RWPE1 (cell line): ENCODE results near the gene BICRAL.

Source experiments
- CTCF ChIA-PET: fragments of 350-600 bp; sonication (Branson Sonifier 250); formaldehyde crosslinking; extraction: SDS; loops from one replicate; lab custom pipeline; 2021; lab: Yijun Ruan, JAX
- POLR2A ChIA-PET: fragments of 400-600 bp; formaldehyde crosslinking; extraction: SDS; loops from one replicate; lab custom pipeline; 2020; ENCODE audit warnings: antibody characterized with exemption; ENCODE audit not compliant: low non-redundant PET; lab: Yijun Ruan, JAX
- DNase-seq: peaks from one replicate; pipeline ENCODE4 v3.0.0; 2012; ENCODE audit warnings: low spot score
- H3K27ac ChIP-seq: fragments of 450-650 bp; 2 replicates; pipeline ENCODE4 v1.5.1; 2017
- CTCF ChIP-seq: fragments of 450-650 bp; conservative IDR thresholded peaks from 2 replicates; pipeline ENCODE4 v1.5.1; 2017; ENCODE audit warnings: low read depth, mild to moderate bottlenecking

The BICRAL gene

GRCh38 chr6:42860036-42860435, 78.2 kb downstream of the BICRAL start:
- no peak for DNase-seq
- H3K27ac ChIP-seq, result no peak overlapping the region
- TF ChIP-seq CTCF, result no peak
- POLR2A ChIA-PET, result no interaction called here
- CTCF ChIA-PET, result no interaction called here

- no peak overlapping the region for H3K27ac ChIP-seq
- no peak for TF ChIP-seq CTCF
- DNase-seq, result no peak
- POLR2A ChIA-PET, result no interaction called here
- CTCF ChIA-PET, result no interaction called here
Observed at GRCh38 chr6:42860481-42860880, 78.6 kb downstream of the BICRAL start.

- CTCF ChIA-PET, result interaction anchor here (0.7 kb wide), 1 partner anchor 96 kb away, joined by 3 read pairs; no protein-coding TSS in a partner anchor
- TF ChIP-seq CTCF, result no peak
- DNase-seq, result no peak
- POLR2A ChIA-PET, result no interaction called here
- peak overlapping the region; percentile 25 for H3K27ac ChIP-seq
Observed at GRCh38 chr6:42864602-42865001, 82.8 kb downstream of the BICRAL start.

GRCh38 chr6:42870145-42870936, 88.5 kb downstream of the BICRAL start:
- POLR2A ChIA-PET, result interaction anchor here (0.5 kb wide), 1 partner anchor 168 kb away, joined by 3 read pairs; no protein-coding TSS in a partner anchor
- DNase-seq, result no peak
- CTCF ChIA-PET, result interaction anchor here (0.7 kb wide), 1 partner anchor 741 kb away, joined by 4 read pairs; no protein-coding TSS in a partner anchor
- no peak for TF ChIP-seq CTCF
- peak overlapping the region; percentile 21 for H3K27ac ChIP-seq

- CTCF ChIA-PET, result interaction anchor here (0.6 kb wide), 1 partner anchor 32 kb away, joined by 7 read pairs; no protein-coding TSS in a partner anchor
Observed at GRCh38 chr6:42871711-42872110, 89.9 kb downstream of the BICRAL start.

More at GRCh38 chr6:42871711-42872110, 89.9 kb downstream of the BICRAL start:
- POLR2A ChIA-PET, result interaction anchor here (0.7 kb wide), 1 partner anchor 120 kb away, joined by 5 read pairs; no protein-coding TSS in a partner anchor
- no peak for DNase-seq
- no peak overlapping the region for H3K27ac ChIP-seq
- no peak for TF ChIP-seq CTCF
